B cell (primary cell): Measurements from ENCODE around the gene SERGEF.

Source experiments
- CTCF ChIP-seq: fragments of 200-600 bp; IDR thresholded peaks from one replicate; pipeline ENCODE4 v1.8.0; 2022; ENCODE audit warnings: antibody characterized with exemption, mild to moderate bottlenecking
- EZH2 ChIP-seq: IDR thresholded peaks from 2 replicates; pipeline ENCODE4 v1.6.1; 2012; ENCODE audit warnings: borderline replicate concordance, low read depth, mild to moderate bottlenecking, moderate library complexity, low read length; ENCODE audit not compliant: insufficient read depth, poor library complexity, severe bottlenecking

DNA sequence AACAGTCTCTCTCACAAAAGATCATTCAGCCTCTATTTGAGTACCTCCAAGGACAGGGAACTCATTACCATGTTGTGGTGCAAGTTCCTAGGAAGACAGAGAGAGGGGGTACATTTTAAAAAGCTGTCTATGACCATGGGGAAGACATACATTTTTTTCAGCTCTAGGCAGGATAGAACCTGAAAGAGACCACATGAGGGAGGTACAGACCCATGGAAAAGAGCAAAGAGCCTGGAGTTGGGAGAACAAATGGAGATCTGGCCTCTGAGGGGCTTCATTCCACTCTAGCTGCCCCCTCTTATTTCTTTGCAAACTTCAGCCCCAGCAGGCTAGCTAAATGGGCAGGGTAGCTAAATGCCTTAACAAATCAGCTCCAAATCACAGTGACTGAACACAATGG lies 241.9 kb downstream of the SERGEF start:
- TF ChIP-seq CTCF (no peak), EZH2 (no peak)
